GM15510 (cell line): ENCODE data around the gene RNASE8.

Experiments
- POLR2A ChIP-seq: IDR thresholded peaks from 3 replicates; pipeline ENCODE4 v1.6.1; 2011; ENCODE audit warnings: borderline replicate concordance; ENCODE audit not compliant: insufficient read length; ENCODE audit errors: extremely low read depth

The RNASE8 gene, protein sequence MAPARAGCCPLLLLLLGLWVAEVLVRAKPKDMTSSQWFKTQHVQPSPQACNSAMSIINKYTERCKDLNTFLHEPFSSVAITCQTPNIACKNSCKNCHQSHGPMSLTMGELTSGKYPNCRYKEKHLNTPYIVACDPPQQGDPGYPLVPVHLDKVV

GRCh38 chr14:21057803-21058675, at the start of gene RNASE8:
Gene RNASE8 (plus strand): TSS chr14:21057822. CDS start chr14:21057893, 71 bp downstream.
- no peak for TF ChIP-seq POLR2A

DNA sequence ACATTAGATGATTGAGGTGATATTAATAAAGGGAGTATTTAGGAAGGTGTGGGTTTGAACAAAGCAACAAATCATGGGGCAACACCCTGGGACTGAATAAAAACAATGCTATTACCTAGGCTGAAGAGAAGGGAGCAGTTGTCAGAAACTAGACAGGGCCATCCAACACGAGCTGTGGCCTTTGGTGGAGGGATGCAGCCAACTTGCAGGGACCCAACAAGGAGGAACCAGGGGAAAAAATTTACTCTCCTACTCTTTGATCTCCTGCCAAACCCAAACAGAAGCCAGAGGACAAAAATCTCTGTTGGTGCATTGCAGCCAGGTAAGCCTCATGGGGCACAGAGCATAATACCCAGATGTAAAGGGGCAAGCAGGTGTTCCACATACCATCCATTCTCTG, 46.5 kb upstream of the RNASE8 start:
- no peak for TF ChIP-seq POLR2A

DNA sequence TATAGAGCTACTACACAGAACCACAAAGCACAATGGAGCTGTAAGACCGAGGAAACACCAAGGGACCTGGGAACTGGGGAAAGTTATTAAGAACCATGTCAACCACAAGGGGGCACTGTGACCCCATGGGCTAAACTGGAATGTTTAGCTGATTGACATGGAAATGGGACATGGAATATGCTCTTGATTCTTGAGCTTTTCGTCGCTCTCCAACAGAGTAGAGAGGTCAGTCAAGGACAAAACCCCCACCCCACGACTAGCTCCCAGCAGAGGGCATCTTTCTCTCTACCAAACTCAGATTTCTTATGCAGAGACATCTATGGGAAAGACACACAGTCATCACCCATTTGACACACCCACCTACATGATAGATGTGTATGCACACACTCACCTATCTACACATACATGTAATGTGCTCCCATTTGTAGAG, 42.8 kb upstream of the RNASE8 start:
- TF ChIP-seq POLR2A = no peak

DNA sequence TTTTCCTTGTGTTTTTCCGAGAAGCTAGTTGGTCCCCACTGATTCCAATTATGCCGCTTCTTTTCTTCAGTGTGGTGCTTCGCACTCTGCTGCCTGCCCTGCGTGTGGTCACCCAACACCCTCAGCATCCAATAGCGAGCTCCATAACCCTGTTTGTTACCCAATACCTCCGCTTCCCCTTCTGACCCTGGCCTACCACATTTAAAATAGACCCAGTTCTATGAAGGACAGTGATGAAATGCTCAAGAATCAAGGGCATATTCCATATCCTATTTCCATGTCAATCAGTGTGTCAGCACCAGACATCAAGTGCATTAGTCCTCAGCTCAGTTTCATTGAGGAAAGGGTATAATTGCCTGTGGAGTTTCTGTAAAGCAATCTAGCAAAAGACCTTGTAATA, 42.3 kb upstream of the RNASE8 start:
- no peak for TF ChIP-seq POLR2A

- no peak for TF ChIP-seq POLR2A
These were observed 41.0 kb upstream of the RNASE8 start for GRCh38 chr14:21016413-21017190.

GRCh38 chr14:21017528-21018245, 39.9 kb upstream of the RNASE8 start:
- no peak for TF ChIP-seq POLR2A

GRCh38 chr14:21018286-21018685, 39.3 kb upstream of the RNASE8 start:
- no peak for TF ChIP-seq POLR2A

DNA sequence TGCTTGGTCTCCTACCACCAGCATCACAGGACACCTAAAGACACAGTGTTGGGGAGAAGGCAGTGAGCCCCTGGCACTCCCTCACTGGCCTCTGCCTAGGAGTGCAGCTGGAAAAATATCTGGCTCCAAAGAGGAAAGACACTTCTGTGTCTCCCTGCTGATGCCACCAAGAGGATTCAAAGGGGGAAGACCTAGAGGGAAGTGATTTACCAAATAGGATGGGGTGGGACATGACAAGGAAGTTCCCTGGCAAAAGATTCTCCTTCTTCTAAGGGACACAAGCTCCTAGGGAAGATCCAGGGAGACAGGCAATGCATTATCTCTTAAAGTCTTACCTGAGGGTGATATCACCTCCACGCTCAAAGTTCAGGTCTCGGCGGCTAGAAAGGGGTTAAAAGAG, 38.8 kb upstream of the RNASE8 start:
- TF ChIP-seq POLR2A = no peak

DNA sequence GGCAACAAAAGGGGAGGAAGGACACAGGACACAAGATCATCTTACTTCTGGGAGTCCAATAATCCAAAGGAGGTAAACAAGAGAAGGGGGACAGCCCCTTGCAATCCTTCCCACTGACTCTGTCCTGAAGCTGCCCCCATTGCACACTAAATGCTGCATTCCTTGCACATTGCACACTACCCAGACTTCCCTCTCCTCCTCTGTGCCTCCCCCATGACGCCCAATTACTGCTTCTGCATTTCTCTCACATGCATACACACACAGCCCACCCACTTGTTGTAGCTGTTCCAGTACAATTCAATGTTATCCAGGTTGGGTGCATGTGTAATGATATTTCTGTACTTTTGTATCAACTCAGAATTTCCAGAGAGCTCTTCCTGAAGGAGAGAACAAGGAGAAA, 38.3 kb upstream of the RNASE8 start:
- no peak for TF ChIP-seq POLR2A

DNA sequence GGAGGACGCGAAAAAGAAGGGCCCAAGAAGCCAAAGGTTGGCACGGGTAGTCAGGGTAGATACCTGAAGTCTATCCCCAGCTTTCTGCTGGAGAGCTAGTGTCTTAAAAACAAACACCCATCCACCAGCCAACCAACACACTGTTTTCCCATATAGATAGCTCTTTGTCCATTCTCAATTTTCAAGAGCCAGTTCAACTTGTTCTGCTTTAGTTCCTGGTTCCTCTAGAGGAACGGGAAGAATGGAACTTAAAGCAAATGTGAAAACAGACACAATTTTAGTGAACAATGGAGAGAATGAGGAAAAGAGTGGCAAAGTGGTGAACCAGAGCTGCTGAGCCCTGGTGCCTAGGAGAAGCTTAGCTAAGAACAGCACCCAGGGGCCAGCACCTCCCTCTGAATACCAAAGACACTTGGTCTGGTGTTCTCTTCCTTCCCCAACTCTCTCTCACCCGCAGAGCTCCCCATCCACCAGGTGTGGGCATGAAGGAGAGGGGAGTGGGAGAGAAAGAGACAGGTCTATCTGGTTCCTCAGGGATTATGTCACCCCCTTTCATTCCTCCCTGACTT, 36.6 kb upstream of the RNASE8 start:
- no peak for TF ChIP-seq POLR2A

DNA sequence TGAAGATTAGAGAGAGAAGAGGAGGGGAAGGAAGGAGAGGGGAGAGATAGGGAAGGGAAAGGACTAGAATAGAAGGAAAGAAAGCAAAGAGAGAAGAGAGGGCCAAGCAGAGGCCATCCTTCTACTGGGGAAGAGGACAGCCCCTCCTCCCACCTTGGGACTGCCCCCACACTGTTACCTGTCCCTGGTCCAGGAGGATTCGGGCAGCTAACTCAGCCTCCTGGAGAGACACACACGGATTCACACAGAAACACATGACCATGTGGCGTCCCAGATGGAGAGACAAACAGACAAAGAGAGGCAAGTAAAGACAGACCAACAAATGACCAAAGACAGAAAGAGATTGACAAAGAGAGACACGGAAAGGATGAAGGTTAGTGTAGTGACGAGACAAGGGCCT, 34.9 kb upstream of the RNASE8 start:
- TF ChIP-seq POLR2A = no peak

- TF ChIP-seq POLR2A = no peak
These were observed 34.4 kb upstream of the RNASE8 start for GRCh38 chr14:21023174-21023573.

DNA sequence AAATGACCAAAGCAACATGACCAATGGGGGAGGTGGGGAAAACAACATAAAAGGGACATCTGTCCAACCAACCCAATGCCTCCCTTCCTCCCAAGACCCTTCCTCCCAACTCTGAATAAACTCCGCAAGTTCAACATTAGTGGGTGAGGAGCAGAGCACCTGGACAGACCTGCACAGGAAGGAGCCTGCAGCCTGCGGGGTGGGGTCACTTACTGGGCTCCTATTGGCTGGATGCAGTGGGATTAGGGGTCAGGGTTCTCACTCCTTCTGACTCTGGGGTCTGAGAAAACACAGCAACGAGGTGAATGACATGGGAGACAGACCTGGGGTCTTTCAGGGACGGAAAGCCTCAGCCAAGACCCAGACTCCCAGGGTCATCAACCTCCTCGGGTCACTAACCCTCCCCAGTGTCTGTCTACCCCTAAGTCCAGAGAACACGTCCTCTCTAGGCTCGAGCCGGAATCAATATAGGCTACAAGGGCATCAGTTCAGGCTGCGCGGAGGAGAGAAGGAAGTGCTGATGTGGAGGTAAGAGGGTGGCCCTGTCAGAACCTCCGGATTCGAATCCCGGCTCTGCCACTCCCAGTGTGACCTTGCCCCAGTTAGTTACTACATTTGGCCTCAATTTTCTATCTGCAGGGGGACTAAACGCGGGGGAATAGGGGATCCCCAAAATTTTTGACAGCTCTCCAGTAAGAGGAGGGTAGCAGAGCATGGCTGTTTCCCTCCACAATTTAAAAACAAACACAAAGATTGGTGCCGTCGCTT, 33.6 kb upstream of the RNASE8 start:
- TF ChIP-seq POLR2A = no peak
